Measurements from ENCODE around the gene ELL. TPM values are rescaled to one million over a fixed set of nuclear protein-coding genes. Genes with fewer than 3 reads are reported as not detected.

ELL gene
- total and polyA plus RNA-seq, 9 of the 15 experiments (the other 6 are each of a cell fraction or from before 2014, with no cell fraction given): 0.24 to 22.5 (median 4.1) TPM

GRCh38 chr19:18416778-18417249 lies 105.1 kb downstream of the ELL start (continued):
- TF ChIP-seq, protein P1, sequence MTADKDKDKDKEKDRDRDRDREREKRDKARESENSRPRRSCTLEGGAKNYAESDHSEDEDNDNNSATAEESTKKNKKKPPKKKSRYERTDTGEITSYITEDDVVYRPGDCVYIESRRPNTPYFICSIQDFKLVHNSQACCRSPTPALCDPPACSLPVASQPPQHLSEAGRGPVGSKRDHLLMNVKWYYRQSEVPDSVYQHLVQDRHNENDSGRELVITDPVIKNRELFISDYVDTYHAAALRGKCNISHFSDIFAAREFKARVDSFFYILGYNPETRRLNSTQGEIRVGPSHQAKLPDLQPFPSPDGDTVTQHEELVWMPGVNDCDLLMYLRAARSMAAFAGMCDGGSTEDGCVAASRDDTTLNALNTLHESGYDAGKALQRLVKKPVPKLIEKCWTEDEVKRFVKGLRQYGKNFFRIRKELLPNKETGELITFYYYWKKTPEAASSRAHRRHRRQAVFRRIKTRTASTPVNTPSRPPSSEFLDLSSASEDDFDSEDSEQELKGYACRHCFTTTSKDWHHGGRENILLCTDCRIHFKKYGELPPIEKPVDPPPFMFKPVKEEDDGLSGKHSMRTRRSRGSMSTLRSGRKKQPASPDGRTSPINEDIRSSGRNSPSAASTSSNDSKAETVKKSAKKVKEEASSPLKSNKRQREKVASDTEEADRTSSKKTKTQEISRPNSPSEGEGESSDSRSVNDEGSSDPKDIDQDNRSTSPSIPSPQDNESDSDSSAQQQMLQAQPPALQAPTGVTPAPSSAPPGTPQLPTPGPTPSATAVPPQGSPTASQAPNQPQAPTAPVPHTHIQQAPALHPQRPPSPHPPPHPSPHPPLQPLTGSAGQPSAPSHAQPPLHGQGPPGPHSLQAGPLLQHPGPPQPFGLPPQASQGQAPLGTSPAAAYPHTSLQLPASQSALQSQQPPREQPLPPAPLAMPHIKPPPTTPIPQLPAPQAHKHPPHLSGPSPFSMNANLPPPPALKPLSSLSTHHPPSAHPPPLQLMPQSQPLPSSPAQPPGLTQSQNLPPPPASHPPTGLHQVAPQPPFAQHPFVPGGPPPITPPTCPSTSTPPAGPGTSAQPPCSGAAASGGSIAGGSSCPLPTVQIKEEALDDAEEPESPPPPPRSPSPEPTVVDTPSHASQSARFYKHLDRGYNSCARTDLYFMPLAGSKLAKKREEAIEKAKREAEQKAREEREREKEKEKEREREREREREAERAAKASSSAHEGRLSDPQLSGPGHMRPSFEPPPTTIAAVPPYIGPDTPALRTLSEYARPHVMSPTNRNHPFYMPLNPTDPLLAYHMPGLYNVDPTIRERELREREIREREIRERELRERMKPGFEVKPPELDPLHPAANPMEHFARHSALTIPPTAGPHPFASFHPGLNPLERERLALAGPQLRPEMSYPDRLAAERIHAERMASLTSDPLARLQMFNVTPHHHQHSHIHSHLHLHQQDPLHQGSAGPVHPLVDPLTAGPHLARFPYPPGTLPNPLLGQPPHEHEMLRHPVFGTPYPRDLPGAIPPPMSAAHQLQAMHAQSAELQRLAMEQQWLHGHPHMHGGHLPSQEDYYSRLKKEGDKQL (CRISPR knock-in tag; IDR thresholded peaks at IDR 0.05; ENCODE audit: borderline replicate concordance): no peak
- no peak for TF ChIP-seq CCAR2 (IDR thresholded peaks at IDR 0.05; ENCODE audit: low read depth, low read length)
- TF ChIP-seq ZNF263 (CRISPR knock-in tag; IDR thresholded peaks at IDR 0.05; ENCODE audit: borderline replicate concordance): peak; percentile 49; the same call in 1 of the 2 replicates
- no peak for TF ChIP-seq ZNF449 (CRISPR knock-in tag; IDR thresholded peaks at IDR 0.05)
- no peak for TF ChIP-seq THRAP3 (IDR thresholded peaks at IDR 0.05; ENCODE audit: borderline replicate concordance)
- TF ChIP-seq YBX1 (IDR thresholded peaks at IDR 0.05): no peak
- no peak for TF ChIP-seq SMAD3 (CRISPR knock-in tag; conservative IDR thresholded peaks at IDR 0.05)
- no peak for TF ChIP-seq ZNF79 (CRISPR knock-in tag; IDR thresholded peaks at IDR 0.05; ENCODE audit: low read depth)
- TF ChIP-seq MTA3 (IDR thresholded peaks at IDR 0.05; ENCODE audit: borderline replicate concordance): no peak; the same call in 1 of the 2 replicates
- TF ChIP-seq, protein P2, sequence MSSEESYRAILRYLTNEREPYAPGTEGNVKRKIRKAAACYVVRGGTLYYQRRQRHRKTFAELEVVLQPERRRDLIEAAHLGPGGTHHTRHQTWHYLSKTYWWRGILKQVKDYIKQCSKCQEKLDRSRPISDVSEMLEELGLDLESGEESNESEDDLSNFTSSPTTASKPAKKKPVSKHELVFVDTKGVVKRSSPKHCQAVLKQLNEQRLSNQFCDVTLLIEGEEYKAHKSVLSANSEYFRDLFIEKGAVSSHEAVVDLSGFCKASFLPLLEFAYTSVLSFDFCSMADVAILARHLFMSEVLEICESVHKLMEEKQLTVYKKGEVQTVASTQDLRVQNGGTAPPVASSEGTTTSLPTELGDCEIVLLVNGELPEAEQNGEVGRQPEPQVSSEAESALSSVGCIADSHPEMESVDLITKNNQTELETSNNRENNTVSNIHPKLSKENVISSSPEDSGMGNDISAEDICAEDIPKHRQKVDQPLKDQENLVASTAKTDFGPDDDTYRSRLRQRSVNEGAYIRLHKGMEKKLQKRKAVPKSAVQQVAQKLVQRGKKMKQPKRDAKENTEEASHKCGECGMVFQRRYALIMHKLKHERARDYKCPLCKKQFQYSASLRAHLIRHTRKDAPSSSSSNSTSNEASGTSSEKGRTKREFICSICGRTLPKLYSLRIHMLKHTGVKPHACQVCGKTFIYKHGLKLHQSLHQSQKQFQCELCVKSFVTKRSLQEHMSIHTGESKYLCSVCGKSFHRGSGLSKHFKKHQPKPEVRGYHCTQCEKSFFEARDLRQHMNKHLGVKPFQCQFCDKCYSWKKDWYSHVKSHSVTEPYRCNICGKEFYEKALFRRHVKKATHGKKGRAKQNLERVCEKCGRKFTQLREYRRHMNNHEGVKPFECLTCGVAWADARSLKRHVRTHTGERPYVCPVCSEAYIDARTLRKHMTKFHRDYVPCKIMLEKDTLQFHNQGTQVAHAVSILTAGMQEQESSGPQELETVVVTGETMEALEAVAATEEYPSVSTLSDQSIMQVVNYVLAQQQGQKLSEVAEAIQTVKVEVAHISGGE (CRISPR knock-in tag; IDR thresholded peaks at IDR 0.05): no peak
- TF ChIP-seq NR1H2 (CRISPR knock-in tag; IDR thresholded peaks at IDR 0.05): no peak
- peak; percentile 62; the same call in 1 of the 2 replicates for TF ChIP-seq ZFX (CRISPR knock-in tag; IDR thresholded peaks at IDR 0.05)
- no peak for TF ChIP-seq MEF2A (IDR thresholded peaks at IDR 0.05; ENCODE audit: control insufficient read depth, low read depth, low read length)
- no peak for TF ChIP-seq PHTF2 (CRISPR knock-in tag; IDR thresholded peaks at IDR 0.05)
- TF ChIP-seq ZNF124 (CRISPR knock-in tag; IDR thresholded peaks at IDR 0.05): no peak
- no peak for TF ChIP-seq RAD51 (IDR thresholded peaks at IDR 0.05; ENCODE audit: borderline replicate concordance, low read depth)
- TF ChIP-seq ZNF24 (IDR thresholded peaks at IDR 0.05): no peak
- TF ChIP-seq SRSF7 (optimal IDR thresholded peaks at IDR 0.05; ENCODE audit: low read depth, low read length): no peak
